Osteocyte (in vitro differentiated cells): ENCODE measurements around the gene CHST12. TPM values are rescaled to one million over a fixed set of nuclear protein-coding genes. Genes with fewer than 3 reads are reported as not detected.

ENCODE experiments used
- DNase-seq: peaks from one replicate; pipeline ENCODE4 v3.0.0; 2021; ENCODE audit warnings: mixed read lengths; ENCODE audit not compliant: unreplicated experiment; ENCODE audit errors: extremely low spot score
- H3K27ac Mint-ChIP-seq: one replicate; pipeline ENCODE4 v1.8.0; 2021; ENCODE audit warnings: mild to moderate bottlenecking, mixed read lengths; ENCODE audit not compliant: unreplicated experiment
- H3K27me3 Mint-ChIP-seq: one replicate; pipeline ENCODE4 v1.8.0; 2021; ENCODE audit warnings: mixed read lengths; ENCODE audit not compliant: unreplicated experiment
- H3K36me3 Mint-ChIP-seq: one replicate; pipeline ENCODE4 v1.8.0; 2021; ENCODE audit warnings: mixed read lengths; ENCODE audit not compliant: unreplicated experiment
- H3K4me1 Mint-ChIP-seq: one replicate; pipeline ENCODE4 v1.8.0; 2021; ENCODE audit warnings: mixed read lengths; ENCODE audit not compliant: unreplicated experiment
- H3K4me3 Mint-ChIP-seq: one replicate; pipeline ENCODE4 v1.8.0; 2021; ENCODE audit warnings: mild to moderate bottlenecking, moderate library complexity, mixed read lengths; ENCODE audit not compliant: unreplicated experiment
- H3K9me3 Mint-ChIP-seq: one replicate; pipeline ENCODE4 v1.8.0; 2021; ENCODE audit warnings: mixed read lengths; ENCODE audit not compliant: unreplicated experiment
- total RNA-seq: library from RNA; stranded (reverse); gene quantifications from 2 replicates; pipeline ENCODE4 v1.2.1, GENCODE V29; 2021
- TF ChIP-seq, protein P1 (sequence below): fragments of 200-600 bp; sonication (generic); IDR thresholded peaks from 2 replicates; pipeline ENCODE4 v1.5.0; 2021; ENCODE audit warnings: antibody characterized with exemption, mild to moderate bottlenecking, moderate library complexity

The CHST12 gene
- total RNA-seq, 1 donor from 2014 or later: 30.2 TPM

DNA sequence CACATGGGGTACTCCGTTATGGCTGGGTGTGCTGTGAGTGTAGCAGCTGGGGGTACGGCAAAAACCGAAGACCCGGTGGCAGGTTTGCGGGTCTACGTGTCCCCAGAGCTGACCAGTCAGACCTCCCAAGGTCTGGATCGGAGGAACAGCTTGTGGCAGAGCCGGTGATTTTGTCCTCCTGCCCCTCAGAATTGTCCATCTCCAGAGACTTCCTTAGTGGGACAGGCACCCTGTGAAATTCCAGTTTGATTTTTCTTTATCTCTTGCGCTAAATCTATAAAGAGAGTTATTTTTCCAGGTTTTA, 47.8 kb upstream of the CHST12 start:
- H3K4me1 Mint-ChIP-seq: peaks cover 35% of the 10 kb centered on the region
- no peaks in the 10 kb centered on the region for H3K27me3 Mint-ChIP-seq
- no peak for DNase-seq
- no peaks in the 10 kb centered on the region for H3K9me3 Mint-ChIP-seq
- TF ChIP-seq, protein P1, sequence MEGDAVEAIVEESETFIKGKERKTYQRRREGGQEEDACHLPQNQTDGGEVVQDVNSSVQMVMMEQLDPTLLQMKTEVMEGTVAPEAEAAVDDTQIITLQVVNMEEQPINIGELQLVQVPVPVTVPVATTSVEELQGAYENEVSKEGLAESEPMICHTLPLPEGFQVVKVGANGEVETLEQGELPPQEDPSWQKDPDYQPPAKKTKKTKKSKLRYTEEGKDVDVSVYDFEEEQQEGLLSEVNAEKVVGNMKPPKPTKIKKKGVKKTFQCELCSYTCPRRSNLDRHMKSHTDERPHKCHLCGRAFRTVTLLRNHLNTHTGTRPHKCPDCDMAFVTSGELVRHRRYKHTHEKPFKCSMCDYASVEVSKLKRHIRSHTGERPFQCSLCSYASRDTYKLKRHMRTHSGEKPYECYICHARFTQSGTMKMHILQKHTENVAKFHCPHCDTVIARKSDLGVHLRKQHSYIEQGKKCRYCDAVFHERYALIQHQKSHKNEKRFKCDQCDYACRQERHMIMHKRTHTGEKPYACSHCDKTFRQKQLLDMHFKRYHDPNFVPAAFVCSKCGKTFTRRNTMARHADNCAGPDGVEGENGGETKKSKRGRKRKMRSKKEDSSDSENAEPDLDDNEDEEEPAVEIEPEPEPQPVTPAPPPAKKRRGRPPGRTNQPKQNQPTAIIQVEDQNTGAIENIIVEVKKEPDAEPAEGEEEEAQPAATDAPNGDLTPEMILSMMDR: no peak
- peak overlapping the region; percentile 73 for H3K27ac Mint-ChIP-seq
- H3K4me3 Mint-ChIP-seq: peak overlapping the region; percentile 80
- peaks cover 12% of the 10 kb centered on the region for H3K36me3 Mint-ChIP-seq

DNA sequence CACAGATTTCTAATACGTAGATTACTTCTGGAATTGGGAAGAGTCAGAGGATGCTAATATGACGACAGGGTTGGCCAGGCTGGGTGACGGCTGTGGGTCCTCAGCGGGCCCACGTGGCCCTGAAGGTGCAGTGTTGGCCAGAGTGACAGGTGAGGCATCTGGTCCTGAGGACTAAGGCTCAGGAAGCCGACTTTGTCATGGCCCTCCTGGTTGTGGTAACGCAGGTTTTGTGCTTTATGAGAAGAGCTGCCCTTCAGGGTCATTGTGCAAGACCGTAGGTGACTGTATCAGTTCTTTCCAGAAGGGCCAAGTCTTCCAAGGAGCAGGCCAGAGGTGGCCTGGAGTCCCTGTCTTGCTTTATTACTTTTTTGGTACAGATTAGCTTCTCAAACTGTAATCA, 46.2 kb upstream of the CHST12 start:
- Mint-ChIP-seq H3K36me3 (peaks cover 14% of the 10 kb centered on the region), H3K27ac (no peak overlapping the region), H3K4me3 (peak overlapping the region; percentile 22), H3K4me1 (peaks cover 37% of the 10 kb centered on the region), H3K9me3 (no peaks in the 10 kb centered on the region), H3K27me3 (no peaks in the 10 kb centered on the region)
- no peak for DNase-seq
- TF ChIP-seq, protein P1: no peak

DNA sequence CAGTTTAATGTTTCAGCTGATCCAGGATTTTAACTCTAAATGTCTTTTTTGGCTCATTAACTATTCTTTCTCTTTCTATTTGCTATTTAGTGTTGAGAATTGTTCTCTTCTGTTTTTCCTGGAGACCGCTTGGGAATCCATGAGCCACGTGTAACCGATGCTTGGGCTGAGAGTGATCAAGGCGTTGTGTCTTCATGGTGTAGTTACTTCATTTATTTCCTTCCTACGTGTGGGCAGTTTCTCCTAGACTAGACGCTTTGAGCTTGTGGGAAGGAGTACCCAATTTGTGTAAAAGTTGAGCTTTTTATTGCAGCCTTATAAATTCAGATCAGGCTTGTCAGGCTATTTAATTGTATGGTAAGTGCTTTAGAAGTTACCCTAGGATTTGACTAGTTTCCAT, 45.8 kb upstream of the CHST12 start:
- Mint-ChIP-seq H3K4me1 (peaks cover 37% of the 10 kb centered on the region), H3K4me3 (peak overlapping the region; percentile 11), H3K36me3 (peaks cover 16% of the 10 kb centered on the region), H3K27ac (no peak overlapping the region), H3K9me3 (no peaks in the 10 kb centered on the region), H3K27me3 (no peaks in the 10 kb centered on the region)
- TF ChIP-seq, protein P1: no peak
- DNase-seq: no peak

DNA sequence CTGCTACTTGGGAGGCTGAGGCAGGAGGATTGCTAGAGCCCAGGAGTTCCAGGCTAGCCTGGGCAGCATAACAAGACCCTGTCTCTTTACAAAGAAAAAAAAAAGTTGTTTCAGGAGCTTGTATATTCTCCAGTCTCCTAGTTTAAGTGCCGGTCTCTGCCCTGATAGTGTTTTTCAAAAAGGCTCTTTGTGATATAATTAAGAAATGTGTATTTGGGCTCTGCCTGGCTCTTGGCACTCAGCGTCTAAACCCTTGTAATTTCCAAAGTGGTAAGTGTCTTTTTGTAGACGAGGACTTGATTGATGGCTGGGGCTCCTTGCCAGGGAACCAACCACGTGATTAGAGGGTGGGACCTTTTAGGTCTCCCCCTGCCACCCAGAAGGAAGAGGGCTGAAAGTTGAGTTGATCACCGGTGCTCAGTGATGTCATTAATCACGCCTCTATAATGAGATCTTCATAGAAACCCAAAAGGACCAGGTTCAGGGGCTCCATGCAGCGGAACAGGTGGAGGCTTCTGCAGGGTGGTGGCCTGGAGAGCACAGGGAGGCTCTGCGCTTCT, 44.4 kb upstream of the CHST12 start:
- H3K9me3 Mint-ChIP-seq: no peaks in the 10 kb centered on the region
- H3K36me3 Mint-ChIP-seq: peaks cover 27% of the 10 kb centered on the region
- H3K27me3 Mint-ChIP-seq: no peaks in the 10 kb centered on the region
- no peak for DNase-seq
- no peak overlapping the region for H3K4me3 Mint-ChIP-seq
- no peak overlapping the region for H3K27ac Mint-ChIP-seq
- peaks cover 29% of the 10 kb centered on the region for H3K4me1 Mint-ChIP-seq
- TF ChIP-seq, protein P1: no peak

DNA sequence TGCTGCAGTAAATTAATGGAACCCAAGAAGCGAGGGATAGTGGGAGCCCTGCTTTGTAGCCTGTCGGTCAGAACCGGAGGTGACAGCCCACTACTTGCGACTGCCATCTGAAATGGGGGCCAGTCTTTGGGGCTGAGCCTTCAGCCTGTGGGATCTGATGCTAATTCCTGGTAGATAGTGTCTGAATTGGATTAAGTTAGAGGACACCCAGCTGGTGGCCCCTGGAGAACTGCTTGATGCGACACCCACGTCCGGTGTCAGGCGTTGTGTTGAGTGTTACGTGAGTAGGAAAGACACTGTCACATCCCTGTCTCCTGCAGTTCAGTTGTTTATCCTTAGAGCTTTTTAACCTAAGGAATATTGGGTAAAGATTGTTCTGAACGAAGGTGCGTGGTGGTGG, 43.8 kb upstream of the CHST12 start:
- Mint-ChIP-seq H3K4me3 (no peak overlapping the region), H3K27ac (no peak overlapping the region), H3K36me3 (peaks cover 33% of the 10 kb centered on the region), H3K9me3 (no peaks in the 10 kb centered on the region), H3K27me3 (no peaks in the 10 kb centered on the region), H3K4me1 (peaks cover 29% of the 10 kb centered on the region)
- TF ChIP-seq, protein P1: no peak
- no peak for DNase-seq
